ENCODE data around the gene AANAT.
"Not testable (repeated sequence)": the region's sequence is repeated elsewhere in the genome, so short reads cannot be mapped to it uniquely, and the experiment has no call there.

The AANAT gene

GRCh38 chr17:76508472-76509063, 41.2 kb downstream of the AANAT start:
- not testable (repeated sequence) for DNase-seq

GRCh38 chr17:76510831-76511244, 43.4 kb downstream of the AANAT start:
- peak; percentile 22 for DNase-seq

- no peak for DNase-seq
Measured at GRCh38 chr17:76511668-76512365, 44.4 kb downstream of the AANAT start.

- no peak for DNase-seq
Measured at GRCh38 chr17:76512366-76513305, 45.2 kb downstream of the AANAT start.

- DNase-seq = no peak
Measured at GRCh38 chr17:76513306-76513692, 45.9 kb downstream of the AANAT start.

- DNase-seq = not testable (repeated sequence)
Measured at GRCh38 chr17:76514355-76514754, 47.0 kb downstream of the AANAT start.

GRCh38 chr17:76515274-76515949, 48.0 kb downstream of the AANAT start:
- peak; percentile 79 for DNase-seq

GRCh38 chr17:76517638-76518038, 50.2 kb downstream of the AANAT start:
- DNase-seq = no peak

- no peak for DNase-seq
Measured at GRCh38 chr17:76519048-76519966, 51.9 kb downstream of the AANAT start.
